ENCODE results near the gene TP53I11.

The TP53I11 gene

DNA sequence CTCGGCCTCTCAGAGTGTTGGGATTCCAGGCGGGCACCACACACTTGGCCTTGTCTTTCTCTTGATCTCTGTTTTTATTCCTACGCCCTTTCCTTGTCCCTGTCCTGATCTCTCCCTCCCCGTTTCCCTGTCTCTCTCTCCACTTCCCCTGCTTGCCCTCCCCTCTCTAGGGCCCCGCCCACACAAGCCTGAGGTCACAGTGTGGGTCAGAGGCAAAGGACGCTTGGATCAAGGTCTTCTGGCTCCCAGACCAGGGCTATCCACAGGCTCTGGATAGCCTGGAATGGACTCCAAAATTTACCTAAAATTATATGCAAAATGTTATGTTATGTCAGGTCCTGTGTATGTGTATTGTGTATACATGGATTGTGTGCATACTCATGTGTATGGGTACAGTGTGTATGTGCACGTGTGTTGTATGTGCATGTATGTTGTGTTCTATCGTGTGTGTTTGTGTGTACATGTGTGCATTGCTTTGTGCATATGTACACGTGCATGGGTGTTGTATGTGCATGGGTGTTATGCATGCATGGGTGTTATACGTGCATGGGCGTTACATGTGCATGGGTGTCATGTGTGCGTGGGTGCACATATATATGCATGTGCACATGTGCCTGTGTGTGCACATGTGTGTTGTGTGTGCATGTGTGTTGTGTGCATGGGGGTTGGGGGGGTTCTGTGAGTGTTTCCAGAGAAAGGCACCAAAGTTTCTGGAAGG, 38.3 kb downstream of the TP53I11 start:
- H3K4me3 ChIP-seq (replicated peaks; ENCODE audit: low read depth, low read length), result no peak overlapping the region
- no peak for DNase-seq (ENCODE audit: extremely low read depth, low read depth)
- TF ChIP-seq, protein P1, sequence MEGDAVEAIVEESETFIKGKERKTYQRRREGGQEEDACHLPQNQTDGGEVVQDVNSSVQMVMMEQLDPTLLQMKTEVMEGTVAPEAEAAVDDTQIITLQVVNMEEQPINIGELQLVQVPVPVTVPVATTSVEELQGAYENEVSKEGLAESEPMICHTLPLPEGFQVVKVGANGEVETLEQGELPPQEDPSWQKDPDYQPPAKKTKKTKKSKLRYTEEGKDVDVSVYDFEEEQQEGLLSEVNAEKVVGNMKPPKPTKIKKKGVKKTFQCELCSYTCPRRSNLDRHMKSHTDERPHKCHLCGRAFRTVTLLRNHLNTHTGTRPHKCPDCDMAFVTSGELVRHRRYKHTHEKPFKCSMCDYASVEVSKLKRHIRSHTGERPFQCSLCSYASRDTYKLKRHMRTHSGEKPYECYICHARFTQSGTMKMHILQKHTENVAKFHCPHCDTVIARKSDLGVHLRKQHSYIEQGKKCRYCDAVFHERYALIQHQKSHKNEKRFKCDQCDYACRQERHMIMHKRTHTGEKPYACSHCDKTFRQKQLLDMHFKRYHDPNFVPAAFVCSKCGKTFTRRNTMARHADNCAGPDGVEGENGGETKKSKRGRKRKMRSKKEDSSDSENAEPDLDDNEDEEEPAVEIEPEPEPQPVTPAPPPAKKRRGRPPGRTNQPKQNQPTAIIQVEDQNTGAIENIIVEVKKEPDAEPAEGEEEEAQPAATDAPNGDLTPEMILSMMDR (IDR thresholded peaks at IDR 0.05; ENCODE audit: low read depth, low read length, missing control alignments), result no peak

- TF ChIP-seq, protein P1 (IDR thresholded peaks at IDR 0.05; ENCODE audit: low read depth, low read length, missing control alignments), result peak; percentile 71
- no peak overlapping the region for H3K4me3 ChIP-seq (replicated peaks; ENCODE audit: low read depth, low read length)
- DNase-seq (ENCODE audit: extremely low read depth, low read depth), result peak; percentile 48
Measured at GRCh38 chr11:44911029-44911814, 39.5 kb downstream of the TP53I11 start.

DNA sequence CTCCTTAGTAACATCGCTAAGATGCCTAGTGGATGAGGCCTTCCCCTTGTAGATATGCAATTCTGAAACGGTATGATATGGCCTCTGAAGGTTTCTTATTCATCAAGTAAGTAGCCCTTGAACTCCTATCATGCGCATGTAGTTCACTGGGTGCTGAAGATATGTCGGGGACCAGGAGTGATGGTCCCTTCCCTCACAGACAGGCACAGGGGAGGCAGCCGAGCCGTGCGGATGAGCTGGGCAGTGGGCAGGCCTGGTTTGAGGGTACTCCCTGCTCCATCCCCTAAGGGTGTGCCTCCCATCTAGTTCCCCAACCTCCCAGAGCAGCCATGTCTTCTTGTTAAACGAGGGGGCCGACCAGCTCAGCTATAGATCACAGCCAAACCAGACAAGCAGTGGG, 40.1 kb downstream of the TP53I11 start:
- TF ChIP-seq, protein P1 (IDR thresholded peaks at IDR 0.05; ENCODE audit: low read depth, low read length, missing control alignments), result no peak
- no peak overlapping the region for H3K4me3 ChIP-seq (replicated peaks; ENCODE audit: low read depth, low read length)
- DNase-seq (ENCODE audit: extremely low read depth, low read depth), result no peak

DNA sequence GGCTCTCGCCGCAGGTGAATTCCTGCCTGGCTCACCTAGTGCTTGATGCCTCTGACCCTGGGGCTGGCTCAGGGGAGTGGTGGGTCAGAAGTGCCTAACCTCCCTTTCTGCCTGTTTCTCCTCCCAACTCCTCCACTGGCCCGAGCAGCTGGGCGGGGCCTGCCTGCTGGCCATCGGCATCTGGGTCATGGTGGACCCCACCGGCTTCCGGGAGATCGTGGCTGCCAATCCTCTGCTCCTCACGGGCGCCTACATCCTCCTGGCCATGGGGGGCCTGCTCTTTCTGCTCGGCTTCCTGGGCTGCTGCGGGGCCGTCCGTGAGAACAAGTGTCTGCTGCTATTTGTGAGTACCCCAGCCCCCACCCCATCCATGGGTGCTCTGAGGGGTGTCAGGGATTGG, 41.1 kb downstream of the TP53I11 start:
- H3K4me3 ChIP-seq (replicated peaks; ENCODE audit: low read depth, low read length), result no peak overlapping the region
- no peak for DNase-seq (ENCODE audit: extremely low read depth, low read depth)
- TF ChIP-seq, protein P1 (IDR thresholded peaks at IDR 0.05; ENCODE audit: low read depth, low read length, missing control alignments), result no peak

DNA sequence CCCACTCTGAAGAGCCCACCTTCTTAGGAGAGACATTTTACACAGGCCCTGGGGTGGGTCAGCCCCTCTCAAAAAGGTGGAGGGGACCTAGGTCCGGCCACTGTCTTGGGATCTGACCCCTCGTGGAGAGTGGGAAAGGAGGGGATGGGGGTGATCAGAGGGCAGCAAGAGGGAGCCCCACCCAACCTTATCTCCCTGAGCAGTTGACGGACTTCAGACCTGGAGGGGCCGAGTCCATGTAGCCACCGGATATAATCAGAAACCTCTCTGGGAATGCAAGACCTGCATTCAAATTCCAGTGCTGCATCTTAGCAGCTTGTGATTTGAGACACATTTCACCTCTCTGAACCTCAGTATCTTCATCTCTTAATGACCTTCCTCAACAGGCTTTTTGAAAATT, 44.0 kb downstream of the TP53I11 start:
- DNase-seq (ENCODE audit: extremely low read depth, low read depth), result no peak

GRCh38 chr11:44905131-44905866, 45.4 kb downstream of the TP53I11 start:
- TF ChIP-seq, protein P1 (IDR thresholded peaks at IDR 0.05; ENCODE audit: low read depth, low read length, missing control alignments), result no peak
- H3K4me3 ChIP-seq (replicated peaks; ENCODE audit: low read depth, low read length), result no peak overlapping the region
- DNase-seq (ENCODE audit: extremely low read depth, low read depth), result no peak

More for the DNA sequence above, 44.0 kb downstream of the TP53I11 start:
- H3K4me3 ChIP-seq (replicated peaks; ENCODE audit: low read depth, low read length), result no peak overlapping the region
- TF ChIP-seq, protein P1 (IDR thresholded peaks at IDR 0.05; ENCODE audit: low read depth, low read length, missing control alignments), result no peak
